ENCODE results near the gene TBC1D32.

Gene TBC1D32

DNA sequence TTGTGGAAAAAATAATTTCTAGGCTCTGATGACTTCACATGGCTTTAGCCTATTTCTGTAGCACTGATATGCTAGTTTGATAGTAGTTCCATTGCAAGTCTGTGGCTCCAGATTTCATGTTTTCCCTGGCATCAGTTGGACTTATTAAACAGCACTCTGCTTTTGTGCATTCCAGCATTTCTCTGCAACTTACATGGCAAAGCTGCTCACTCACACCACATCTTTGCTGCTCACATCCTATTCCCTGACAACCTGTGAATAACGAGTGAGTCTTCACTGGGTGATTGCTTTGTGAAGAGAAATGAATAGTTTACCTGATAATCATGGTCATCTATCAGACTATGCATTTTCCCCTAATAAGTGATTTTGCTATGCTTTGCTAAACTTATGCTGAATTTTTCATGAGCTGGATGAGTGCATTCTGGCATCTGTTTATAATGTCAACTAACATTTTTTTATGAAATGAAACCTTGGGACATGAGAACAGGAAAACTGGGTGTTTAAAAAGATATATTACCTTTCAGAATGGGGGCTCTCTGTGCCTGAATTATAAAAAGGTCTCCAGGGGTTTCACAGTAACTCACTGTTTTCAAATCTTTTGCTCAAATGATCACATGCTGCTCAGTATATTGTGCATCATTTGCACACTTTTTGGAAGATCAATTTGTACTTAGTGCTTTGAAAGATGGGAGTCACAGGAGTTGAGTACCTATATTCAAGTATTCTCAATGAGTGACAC, 301.8 kb downstream of the TBC1D32 start:
- DNase-seq, result no peak
